OCI-LY7 (cell line): Measurements from ENCODE around the gene CPNE1. TPM values are rescaled to one million over a fixed set of nuclear protein-coding genes. Genes with fewer than 3 reads are reported as not detected.
A peak's percentile ranks its signal among the peaks of the same experiment; 100 is the strongest.

ENCODE experiments used
- BruUV-seq: library from RNA; stranded (reverse); fragments of 400-500 nt; replicated peaks from 2 replicates; lab custom pipeline; 2021; lab: Mats Ljungman, UMichigan
- CTCF ChIA-PET: fragments of 300-600 bp; sonication (Branson Sonifier 250); formaldehyde crosslinking; loops from one replicate; lab custom pipeline; 2022; ENCODE audit warnings: antibody characterized with exemption; ENCODE audit not compliant: unreplicated experiment; lab: Charles Lee
- POLR2A ChIA-PET: fragments of 300-600 bp; sonication (Branson Sonifier 250); formaldehyde crosslinking; loops from one replicate; lab custom pipeline; 2022; ENCODE audit warnings: antibody characterized with exemption; lab: Charles Lee
- DNase-seq: peaks from one replicate; pipeline ENCODE4 v3.0.0-alpha.2; 2015; ENCODE audit warnings: low spot score
- H2AFZ ChIP-seq: fragments of 200-600 bp; sonication (generic), shearing (Covaris generic); 2 replicates; pipeline ENCODE4 v1.6.1; 2014; ENCODE audit warnings: mild to moderate bottlenecking, antibody characterized with exemption, low read length, moderate library complexity
- H3K27ac ChIP-seq: fragments of 200-600 bp; sonication (generic); 2 replicates; pipeline ENCODE4 v1.5.1; 2014; ENCODE audit warnings: mixed run types, low read depth, mild to moderate bottlenecking, moderate library complexity, low read length, inconsistent platforms; ENCODE audit not compliant: poor library complexity, severe bottlenecking
- H3K36me3 ChIP-seq: fragments of 200-600 bp; sonication (generic); 2 replicates; pipeline ENCODE4 v1.6.1; 2014; ENCODE audit warnings: mild to moderate bottlenecking, antibody characterized with exemption, low read length, moderate library complexity, mixed read lengths; ENCODE audit not compliant: insufficient read depth
- H3K4me1 ChIP-seq: fragments of 200-600 bp; sonication (generic); 2 replicates; pipeline ENCODE4 v1.5.1; 2014; ENCODE audit warnings: mild to moderate bottlenecking, low read length; ENCODE audit not compliant: insufficient read depth, poor library complexity, severe bottlenecking
- H3K4me2 ChIP-seq: fragments of 200-600 bp; sonication (generic); 2 replicates; pipeline ENCODE4 v1.6.1; 2014; ENCODE audit warnings: mild to moderate bottlenecking, low read length
- H3K4me3 ChIP-seq: fragments of 200-600 bp; sonication (generic); 2 replicates; pipeline ENCODE4 v1.5.1; 2014; ENCODE audit warnings: mild to moderate bottlenecking, low read depth, low read length; ENCODE audit not compliant: poor library complexity, severe bottlenecking
- H3K79me2 ChIP-seq: fragments of 200-600 bp; sonication (generic); 2 replicates; pipeline ENCODE4 v1.6.1; 2016; ENCODE audit warnings: low read depth, mild to moderate bottlenecking, low read length, moderate library complexity, mixed read lengths; ENCODE audit not compliant: insufficient read depth
- H3K9me2 ChIP-seq: fragments of 200-600 bp; sonication (generic); 2 replicates; pipeline ENCODE4 v1.6.1; 2016; ENCODE audit warnings: mild to moderate bottlenecking, low read length, mixed read lengths; ENCODE audit not compliant: insufficient read depth
- H3K9me3 ChIP-seq: fragments of 200-600 bp; sonication (generic); 2 replicates; pipeline ENCODE4 v1.6.1; 2014; ENCODE audit warnings: mild to moderate bottlenecking, mixed run types, low read length, mixed read lengths
- H4K20me1 ChIP-seq: fragments of 200-600 bp; sonication (generic); 2 replicates; pipeline ENCODE4 v1.6.1; 2014; ENCODE audit warnings: mild to moderate bottlenecking, antibody characterized with exemption, low read length, moderate library complexity, mixed read lengths; ENCODE audit not compliant: insufficient read depth
- CTCF ChIP-seq: fragments of 200-600 bp; sonication (generic); conservative IDR thresholded peaks from 2 replicates; pipeline ENCODE4 v1.5.1; 2014; ENCODE audit warnings: mild to moderate bottlenecking, antibody characterized with exemption, low read length, moderate library complexity, mixed read lengths
- EZH2phosphoT487 ChIP-seq: fragments of 200-600 bp; sonication (generic); IDR thresholded peaks from 2 replicates; pipeline ENCODE4 v1.6.1; 2018; ENCODE audit warnings: low read depth, borderline replicate concordance, mild to moderate bottlenecking, mixed run types, antibody characterized with exemption, low read length, moderate library complexity, mixed read lengths
- intact Hi-C: fragments of 100-400 bp; cut with micrococcal nuclease; formaldehyde crosslinking; loops from one replicate; pipeline ENCODE4 v1.10.0; 2022; ENCODE audit not compliant: unreplicated experiment
- total RNA-seq, 2 experiments: library from RNA; depleted of rRNA in 1 of 2; stranded (reverse); fragments of >200 nt in 1 of 2; shearing (Covaris generic) in 1 of 2; gene quantifications; 2 replicates each; pipeline ENCODE4 v1.2.3, GENCODE V29; 2014 to 2022

Gene CPNE1
- total RNA-seq, 2 experiments from 2014 or later = 83.3 to 202 TPM

GRCh38 chr20:35660122-35660937 lies 4.4 kb downstream of the CPNE1 start:
- BruUV-seq = no TSS peak
- TF ChIP-seq CTCF (no peak), EZH2phosphoT487 (no peak)
- CTCF ChIA-PET = no interaction called here
- Histone ChIP-seq H3K4me3 (peak overlapping the region; percentile 76), H3K4me1 (peaks cover 47% of the 10 kb centered on the region), H3K9me3 (no peaks in the 10 kb centered on the region; the same call in 1 of the 2 replicates), H3K79me2 (peaks cover 94% of the 10 kb centered on the region), H4K20me1 (peaks cover 61% of the 10 kb centered on the region), H3K9me2 (no peaks in the 10 kb centered on the region), H3K4me2 (peak overlapping the region; percentile 96), H3K27ac (no peak overlapping the region), H3K36me3 (peaks cover 66% of the 10 kb centered on the region), H2AFZ (no peak overlapping the region)
- POLR2A ChIA-PET = interaction anchor here (0.8 to 1.5 kb wide), 2 partner anchors 8 to 19 kb away, joined by 3 to 4 read pairs; no protein-coding TSS in a partner anchor
- no peak for DNase-seq
- intact Hi-C loops = loop anchor here (5.0 to 10.0 kb wide), 2 partner anchors 82 to 96 kb away; partner anchors contain the start of gene RBM39

- BruUV-seq = no TSS peak
- intact Hi-C loops = no loop called here
- Histone ChIP-seq H3K36me3 (peaks cover 85% of the 10 kb centered on the region), H3K79me2 (peaks cover 100% of the 10 kb centered on the region), H2AFZ (no peak overlapping the region), H4K20me1 (peaks cover 56% of the 10 kb centered on the region), H3K9me3 (no peaks in the 10 kb centered on the region; the same call in 1 of the 2 replicates), H3K27ac (no peak overlapping the region), H3K4me2 (no peak overlapping the region), H3K4me3 (no peak overlapping the region), H3K4me1 (peaks cover 41% of the 10 kb centered on the region), H3K9me2 (no peaks in the 10 kb centered on the region)
- DNase-seq = no peak
- CTCF ChIA-PET = no interaction called here
- TF ChIP-seq CTCF (no peak), EZH2phosphoT487 (no peak)
- POLR2A ChIA-PET = interaction anchor here (0.5 kb wide), 1 partner anchor 41 kb away, joined by 3 read pairs; the partner anchor contains the start of gene SPAG4
These were observed 7.4 kb downstream of the CPNE1 start for GRCh38 chr20:35657271-35657670.

- Histone ChIP-seq H3K4me2 (no peak overlapping the region), H2AFZ (no peak overlapping the region), H3K9me3 (no peaks in the 10 kb centered on the region), H4K20me1 (peaks cover 36% of the 10 kb centered on the region), H3K4me3 (no peak overlapping the region), H3K36me3 (peaks cover 97% of the 10 kb centered on the region), H3K27ac (no peak overlapping the region), H3K9me2 (no peaks in the 10 kb centered on the region), H3K4me1 (peaks cover 14% of the 10 kb centered on the region), H3K79me2 (peaks cover 100% of the 10 kb centered on the region)
- intact Hi-C loops = no loop called here
- ChIA-PET POLR2A (interaction anchor here (0.6 kb wide), 1 partner anchor 216 kb away, joined by 5 read pairs; no protein-coding TSS in a partner anchor), CTCF (no interaction called here)
- DNase-seq = no peak
- no peak for TF ChIP-seq CTCF
- no peak for TF ChIP-seq EZH2phosphoT487
- no TSS peak for BruUV-seq
These were observed 10.3 kb downstream of the CPNE1 start for GRCh38 chr20:35654415-35654814.
